Peyer's patch (tissue), 4 donors: ENCODE results near the gene KIAA1671. TPM values are rescaled to one million over a fixed set of nuclear protein-coding genes. Genes with fewer than 3 reads are reported as not detected.

Experiments used
- DNase-seq, 3 donors: peaks; one replicate each; pipeline ENCODE4 v3.0.0-alpha.2; 2017 to 2019
- H3K27ac ChIP-seq, 4 donors: fragments of 200-600 bp; sonication (generic); one replicate each; pipeline ENCODE4 v1.5.1; 2016 to 2019
- H3K27me3 ChIP-seq, 2 donors: fragments of 200-600 bp; sonication (generic); one replicate each; pipeline ENCODE4 v1.5.1; 2019
- H3K36me3 ChIP-seq, 3 donors: fragments of 200-600 bp; sonication (generic); one replicate each; pipeline ENCODE4 v1.5.1; 2016 to 2019
- H3K4me1 ChIP-seq, 4 donors: fragments of 200-600 bp; sonication (generic); one replicate each; pipeline ENCODE4 v1.5.1; 2016 to 2019
- H3K4me3 ChIP-seq, 4 donors: fragments of 200-600 bp; sonication (generic); 1 replicate in 3 of 4; 2 replicates in 1 of 4; pipeline ENCODE4 v1.5.1; 2016 to 2019; ENCODE audit warnings: mild to moderate bottlenecking in 1 of 4
- H3K9me3 ChIP-seq, 4 donors: fragments of 200-600 bp; sonication (generic); one replicate each; pipeline ENCODE4 v1.5.1; 2016 to 2019; ENCODE audit warnings: mild to moderate bottlenecking in 1 of 4
- CTCF ChIP-seq, 6 experiments: fragments of 450-650 bp in 4 of 6; fragments of 200-600 bp in 2 of 6; sonication (generic) in 1 of 6; IDR thresholded peaks; one replicate each; pipeline ENCODE4 v1.5.1; 2017 to 2019; ENCODE audit warnings: antibody characterized with exemption in 6 of 6, mild to moderate bottlenecking in 3 of 6, moderate library complexity in 1 of 6
- POLR2A ChIP-seq, 2 donors: fragments of 450-650 bp; IDR thresholded peaks; one replicate each; pipeline ENCODE4 v1.5.1; 2017; ENCODE audit warnings: antibody characterized with exemption in 2 of 2, mild to moderate bottlenecking in 2 of 2, moderate library complexity in 2 of 2
- total RNA-seq, 4 donors: library from RNA; depleted of rRNA; stranded (reverse); fragments of >200 nt; gene quantifications; one replicate each; pipeline ENCODE4 v1.1.0, GENCODE V29; 2016

The KIAA1671 gene
- total RNA-seq, 4 donors from 2014 or later: 41.3 to 149 (median 113) TPM

- no peak for DNase-seq
- Histone ChIP-seq H3K36me3 (peaks cover 0 to 8% (median 0%) of the 10 kb centered on the region in 3 donors), H3K4me1 (peaks cover 0 to 35% (median 7%) of the 10 kb centered on the region in 4 donors), H3K9me3 (no peaks in the 10 kb centered on the region), H3K27me3 (no peaks in the 10 kb centered on the region), H3K27ac (peak overlapping the region in 1 of 4 donors; percentile 21), H3K4me3 (no peak overlapping the region)
- TF ChIP-seq CTCF (IDR thresholded peaks at IDR 0.05) (no peak), POLR2A (IDR thresholded peaks at IDR 0.05) (no peak)
Observed at GRCh38 chr22:24964441-24964840, 11.9 kb downstream of the KIAA1671 start.

GRCh38 chr22:24965822-24966626, 13.5 kb downstream of the KIAA1671 start:
- TF ChIP-seq POLR2A (IDR thresholded peaks at IDR 0.05) (peak in 1 of 2 donors; percentile 63), CTCF (IDR thresholded peaks at IDR 0.05) (no peak)
- Histone ChIP-seq H3K9me3 (no peaks in the 10 kb centered on the region), H3K27me3 (no peaks in the 10 kb centered on the region), H3K4me3 (no peak overlapping the region), H3K27ac (peak overlapping the region in 3 of 4 donors; percentile 76 to 89 (median 83)), H3K36me3 (peaks cover 0 to 5% (median 0%) of the 10 kb centered on the region in 3 donors), H3K4me1 (peaks cover 0 to 43% (median 7%) of the 10 kb centered on the region in 4 donors)
- DNase-seq: peak in 2 of 3 donors; percentile 90 to 93

GRCh38 chr22:24968066-24968561, 15.6 kb downstream of the KIAA1671 start:
- DNase-seq: no peak
- Histone ChIP-seq H3K9me3 (no peaks in the 10 kb centered on the region), H3K4me1 (peaks cover 0 to 60% (median 10%) of the 10 kb centered on the region in 4 donors), H3K4me3 (no peak overlapping the region), H3K27ac (peak overlapping the region in 1 of 4 donors; percentile 89), H3K27me3 (no peaks in the 10 kb centered on the region), H3K36me3 (no peaks in the 10 kb centered on the region)
- TF ChIP-seq POLR2A (IDR thresholded peaks at IDR 0.05) (no peak), CTCF (IDR thresholded peaks at IDR 0.05) (no peak)

GRCh38 chr22:24969560-24970301, 17.2 kb downstream of the KIAA1671 start:
- H3K9me3 ChIP-seq: no peaks in the 10 kb centered on the region
- TF ChIP-seq CTCF (IDR thresholded peaks at IDR 0.05) (no peak), POLR2A (IDR thresholded peaks at IDR 0.05) (no peak)
- H3K27ac ChIP-seq: peak overlapping the region in 3 of 4 donors; percentile 59 to 82 (median 65)
- peak in 1 of 3 donors; percentile 70 for DNase-seq
- no peak overlapping the region for H3K4me3 ChIP-seq
- peaks cover 0 to 69% (median 10%) of the 10 kb centered on the region in 4 donors for H3K4me1 ChIP-seq
- H3K27me3 ChIP-seq: no peaks in the 10 kb centered on the region
- H3K36me3 ChIP-seq: no peaks in the 10 kb centered on the region

- no peaks in the 10 kb centered on the region for H3K27me3 ChIP-seq
- TF ChIP-seq CTCF (IDR thresholded peaks at IDR 0.05) (no peak), POLR2A (IDR thresholded peaks at IDR 0.05) (no peak)
- no peak overlapping the region for H3K4me3 ChIP-seq
- peak overlapping the region in 2 of 4 donors; percentile 87 to 92 for H3K27ac ChIP-seq
- peaks cover 0 to 79% (median 6%) of the 10 kb centered on the region in 4 donors for H3K4me1 ChIP-seq
- no peaks in the 10 kb centered on the region for H3K36me3 ChIP-seq
- DNase-seq: no peak
- H3K9me3 ChIP-seq: no peaks in the 10 kb centered on the region
Observed at GRCh38 chr22:24972369-24972768, 19.9 kb downstream of the KIAA1671 start.
